ENCODE measurements around the gene TTC29.

TTC29 gene

DNA sequence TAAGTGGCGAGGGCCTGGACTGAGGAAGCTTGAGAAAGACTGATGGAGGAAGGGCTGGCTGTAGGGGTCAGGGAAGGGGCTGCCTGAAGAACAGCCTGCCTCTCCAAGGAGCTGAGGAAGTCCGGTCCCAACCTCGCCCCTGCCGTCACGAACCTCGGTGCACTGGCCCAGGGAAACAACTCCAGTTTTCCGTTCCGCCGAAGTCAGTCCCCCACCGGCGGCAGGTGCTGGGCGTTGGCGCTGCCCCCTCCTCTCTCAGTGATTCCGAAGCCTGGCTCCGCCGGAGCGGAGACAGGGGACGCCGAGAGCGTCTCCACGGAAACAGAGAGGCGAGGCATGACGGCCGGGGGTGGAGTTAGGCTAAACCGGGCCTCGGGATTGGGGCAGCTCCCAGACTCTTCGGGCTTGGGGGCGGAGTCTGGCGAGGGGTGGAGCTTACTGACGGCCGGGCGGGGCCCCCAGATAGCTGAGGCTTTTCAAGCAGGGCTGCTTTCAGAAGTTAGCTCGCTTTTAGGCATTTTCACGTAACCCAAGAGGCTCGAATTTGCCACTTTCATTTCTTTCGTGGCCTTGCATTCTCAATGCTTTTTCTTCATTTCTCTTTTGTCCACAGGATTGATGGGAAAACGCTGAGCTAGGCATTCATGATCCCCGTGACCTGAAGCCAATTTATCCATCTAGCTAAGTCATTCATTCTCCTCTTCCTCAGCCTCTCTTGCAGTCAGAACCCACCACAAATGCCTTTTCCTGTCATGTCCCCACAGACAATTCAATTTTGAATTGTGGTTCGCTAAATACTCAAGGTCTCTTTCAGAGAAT is at the start of gene TTC29:
Gene TTC29, minus strand, starts transcription at position 309 of the 819 bp plus-strand sequence. CDS start 5,969 bp downstream, outside the sequence.
- peak; percentile 83 for DNase-seq (ENCODE audit: low spot score)

- no peak for DNase-seq (ENCODE audit: low spot score)
These were observed 36.0 kb upstream of the TTC29 start for GRCh38 chr4:146981651-146982050.

- no peak for DNase-seq (ENCODE audit: low spot score)
These were observed 33.0 kb upstream of the TTC29 start for GRCh38 chr4:146978641-146979040.

DNA sequence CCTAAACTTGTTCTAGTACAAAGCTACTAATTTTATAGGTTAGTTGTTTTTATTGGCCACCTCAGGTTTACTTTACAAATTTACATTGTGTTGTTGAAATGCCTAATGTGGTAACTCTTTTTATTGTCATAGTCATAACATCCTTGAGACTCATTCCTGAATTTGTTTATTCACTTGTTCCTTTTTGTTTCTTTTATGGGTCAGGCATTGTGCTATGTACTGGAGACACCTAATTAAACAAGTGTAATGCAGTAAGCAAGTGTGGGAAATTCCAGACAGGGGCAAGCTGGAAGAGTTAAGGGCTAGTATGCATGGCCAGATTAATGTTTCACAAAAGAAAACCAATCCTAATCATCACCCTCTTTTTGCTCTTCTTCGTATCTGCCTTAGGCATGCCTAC is 30.5 kb upstream of the TTC29 start:
- DNase-seq (ENCODE audit: low spot score), result no peak

DNA sequence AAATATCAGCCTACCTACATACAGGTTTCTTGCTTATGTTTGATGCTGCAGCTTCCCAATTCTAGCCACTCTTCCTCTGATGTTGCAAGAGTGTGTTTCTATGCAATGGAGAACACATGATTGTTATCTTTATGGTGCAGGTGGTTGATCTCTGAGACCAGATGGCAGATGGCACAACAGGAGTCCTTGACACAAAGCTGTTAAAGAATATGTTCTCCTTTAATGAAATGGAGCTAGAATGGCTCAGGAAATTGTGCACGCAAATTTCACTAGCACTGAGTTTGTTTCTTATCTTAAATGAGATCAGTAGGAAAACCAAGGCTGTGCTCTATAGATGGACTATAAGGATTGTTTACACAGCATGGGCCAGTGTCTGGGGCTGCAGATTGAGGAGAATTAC is 29.9 kb upstream of the TTC29 start:
- no peak for DNase-seq (ENCODE audit: low spot score)

DNA sequence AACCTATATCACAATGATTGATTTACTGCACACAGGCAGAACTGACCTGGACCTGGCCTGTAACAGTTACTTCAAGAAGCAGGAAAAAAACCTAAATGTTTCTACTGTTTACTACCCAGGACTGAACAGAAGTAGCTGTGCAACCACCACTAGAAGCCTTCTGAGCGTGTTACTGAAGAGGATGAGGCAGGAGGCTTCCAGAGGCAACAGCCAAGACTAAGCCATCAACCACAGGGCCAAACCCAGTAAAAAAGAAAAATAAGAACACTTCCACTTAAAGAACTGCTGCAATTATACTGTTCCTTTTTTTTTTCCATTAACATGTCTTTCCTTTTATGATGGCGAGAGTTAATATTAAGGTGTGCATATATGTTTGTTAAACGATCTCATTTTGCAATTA is 29.4 kb upstream of the TTC29 start:
- DNase-seq (ENCODE audit: low spot score), result no peak

DNA sequence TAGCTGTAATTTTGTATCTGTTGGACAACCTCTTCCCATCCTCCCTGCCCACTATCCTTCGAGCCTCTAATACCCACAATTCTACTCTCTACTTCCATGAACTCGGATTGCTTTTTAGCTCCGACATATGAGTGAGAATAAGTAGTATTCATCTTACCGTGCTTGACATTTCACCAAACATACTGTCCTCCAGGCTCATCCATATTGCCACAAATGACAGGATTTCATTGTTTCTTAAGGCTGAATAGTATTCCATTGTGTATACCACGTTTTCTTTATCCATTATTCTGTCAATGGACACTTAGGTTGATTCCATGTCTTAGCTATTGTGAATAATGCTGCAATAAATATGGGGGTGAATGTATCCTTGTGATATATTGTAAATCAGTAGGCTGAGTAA is 26.4 kb upstream of the TTC29 start:
- DNase-seq (ENCODE audit: low spot score), result no peak

DNA sequence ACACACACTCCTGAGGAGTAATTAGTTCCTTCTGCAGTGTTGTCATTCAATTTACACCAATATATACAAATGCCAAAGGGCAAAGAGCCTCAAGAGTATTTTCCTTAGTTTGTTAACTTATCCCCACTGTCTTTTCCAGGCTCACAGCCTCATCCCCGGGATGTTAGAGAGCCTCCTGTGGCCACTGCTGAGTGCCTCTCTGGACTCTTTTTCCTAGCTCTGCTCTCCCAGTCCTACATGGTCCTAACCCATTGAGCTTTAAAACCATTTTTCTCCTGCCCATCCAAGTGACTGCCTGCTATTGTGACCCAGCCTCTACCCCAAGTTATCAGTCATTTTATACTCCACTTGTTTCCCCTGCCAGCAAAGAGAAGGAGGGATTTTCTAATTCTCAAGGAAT is 23.5 kb upstream of the TTC29 start:
- no peak for DNase-seq (ENCODE audit: low spot score)

GRCh38 chr4:146960634-146961033 is 15.0 kb upstream of the TTC29 start:
- DNase-seq (ENCODE audit: low spot score), result no peak

GRCh38 chr4:146959692-146960091 is 14.0 kb upstream of the TTC29 start:
- DNase-seq (ENCODE audit: low spot score), result no peak

DNA sequence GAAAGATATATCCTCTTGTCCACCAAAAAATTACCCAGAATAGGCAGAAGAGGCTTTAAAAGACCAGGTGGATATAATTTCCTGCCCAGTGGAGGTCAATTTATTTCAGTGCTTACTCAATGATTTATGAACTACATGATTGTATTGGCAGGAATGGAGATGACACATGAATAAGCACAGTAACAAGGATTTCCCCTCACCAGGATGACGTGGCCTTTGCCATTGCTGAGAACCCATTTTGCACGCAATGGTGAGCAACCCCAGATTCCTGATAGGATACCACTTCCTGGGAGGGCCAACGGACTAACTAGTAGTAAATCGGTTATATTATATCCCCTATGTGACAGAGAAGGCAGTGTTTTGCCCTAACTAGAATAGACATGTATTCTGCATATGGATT is 11.6 kb upstream of the TTC29 start:
- DNase-seq (ENCODE audit: low spot score), result no peak

- DNase-seq (ENCODE audit: low spot score), result no peak
These were observed 7.2 kb upstream of the TTC29 start for GRCh38 chr4:146952896-146953295.

DNA sequence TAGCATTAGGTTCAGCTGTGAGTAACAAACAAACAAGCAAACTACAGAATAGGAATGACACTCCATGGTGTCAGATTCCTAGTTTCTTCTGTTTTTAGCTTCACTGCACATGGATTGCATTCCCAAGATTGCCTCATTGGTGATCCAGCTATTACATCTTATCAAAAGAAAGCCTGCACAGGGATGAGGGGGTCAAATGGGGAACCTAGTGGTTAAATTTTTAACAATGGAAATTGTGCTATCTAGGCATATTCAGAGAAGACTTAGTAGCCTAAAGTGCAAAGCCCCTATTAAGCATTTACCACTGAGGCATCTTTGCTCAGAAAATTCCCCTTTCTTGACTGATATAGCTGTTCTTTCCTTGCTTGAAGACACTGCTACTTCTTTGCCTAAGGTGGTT is 3.9 kb upstream of the TTC29 start:
- DNase-seq (ENCODE audit: low spot score), result no peak

- DNase-seq (ENCODE audit: low spot score), result no peak
These were observed 1.8 kb downstream of the TTC29 start for GRCh38 chr4:146943691-146944375.

GRCh38 chr4:146932116-146932515 is 13.5 kb downstream of the TTC29 start:
- no peak for DNase-seq (ENCODE audit: low spot score)

DNA sequence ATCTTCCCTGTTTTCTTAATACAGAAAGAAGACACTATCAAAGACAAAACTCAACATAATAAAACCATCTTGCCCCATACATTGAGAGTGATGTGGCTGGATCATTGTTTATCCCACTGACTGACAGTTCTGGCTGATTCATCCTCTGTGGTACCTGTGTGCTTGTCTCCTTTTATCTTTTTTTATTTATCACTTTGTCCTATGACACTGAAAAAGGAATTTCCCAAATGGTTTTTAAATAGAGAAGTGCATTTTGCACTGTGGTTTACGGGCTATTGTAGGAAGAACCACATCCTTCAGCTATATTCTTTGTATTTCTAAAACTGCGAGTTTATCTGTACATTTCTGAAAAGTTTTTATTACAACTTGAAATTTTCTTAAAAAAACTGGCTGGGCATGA is 15.0 kb downstream of the TTC29 start:
- DNase-seq (ENCODE audit: low spot score), result no peak

- no peak for DNase-seq (ENCODE audit: low spot score)
These were observed 18.0 kb downstream of the TTC29 start for GRCh38 chr4:146927695-146928094.

- peak; percentile 40 for DNase-seq (ENCODE audit: low spot score)
These were observed 29.1 kb downstream of the TTC29 start for GRCh38 chr4:146916479-146917076.

GRCh38 chr4:146915132-146915531 is 30.5 kb downstream of the TTC29 start:
- no peak for DNase-seq (ENCODE audit: low spot score)

DNA sequence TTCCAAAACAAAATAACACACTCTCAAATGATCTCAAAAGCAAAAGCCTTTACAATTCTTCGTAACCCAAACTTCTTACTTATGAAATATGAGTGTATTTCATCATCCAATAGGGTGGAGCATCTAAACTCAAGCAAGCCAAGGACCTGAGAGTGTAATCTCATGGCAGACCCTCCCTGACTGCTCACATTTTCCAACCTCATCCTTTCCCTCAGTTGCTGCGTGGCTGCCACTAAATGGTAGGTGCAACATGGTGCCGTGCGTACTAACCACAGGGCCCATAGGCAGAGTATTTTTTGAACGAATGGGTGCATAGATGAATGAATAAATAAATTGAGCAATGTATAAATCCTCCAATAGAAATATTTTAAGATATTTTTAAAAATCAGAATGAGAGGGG is 45.4 kb downstream of the TTC29 start:
- DNase-seq (ENCODE audit: low spot score), result no peak

DNA sequence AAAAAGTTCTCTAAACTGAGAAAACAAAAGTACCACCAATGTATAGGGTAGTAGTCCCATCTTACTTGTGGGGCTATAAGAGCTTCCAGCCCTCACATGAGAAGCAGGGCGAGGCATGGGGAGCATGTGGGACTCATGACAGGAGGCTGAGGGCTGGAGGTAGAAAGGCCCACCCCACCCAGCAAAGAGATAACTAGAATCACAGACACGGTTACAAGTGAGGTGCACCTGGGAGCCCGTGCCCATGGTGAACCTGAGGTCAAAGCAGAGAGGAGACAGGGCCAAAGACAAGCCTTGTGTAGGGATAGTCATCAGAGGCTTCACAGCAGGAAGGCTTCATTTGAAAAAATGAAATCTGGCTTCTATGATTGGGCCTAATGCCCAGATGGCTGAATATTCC is 55.4 kb downstream of the TTC29 start:
- no peak for DNase-seq (ENCODE audit: low spot score)

GRCh38 chr4:146883070-146883469 is 62.6 kb downstream of the TTC29 start:
- DNase-seq (ENCODE audit: low spot score), result no peak

- DNase-seq (ENCODE audit: low spot score), result no peak
These were observed 88.4 kb downstream of the TTC29 start for GRCh38 chr4:146857298-146857697.

Data from globus pallidus (tissue), 1 donor.